Testis (tissue), 2 donors: ENCODE results near the gene RBPJ.

Experiments
- POLR2A ChIP-seq: fragments of 450-650 bp; IDR thresholded peaks from one replicate; pipeline ENCODE4 v1.6.1; 2017; ENCODE audit warnings: antibody characterized with exemption, mild to moderate bottlenecking, moderate library complexity
- TF ChIP-seq, protein P1 (sequence below), 3 experiments: fragments of 450-650 bp in 2 of 3; fragments of 200-600 bp in 1 of 3; sonication (generic) in 1 of 3; IDR thresholded peaks; one replicate each; pipeline ENCODE4 v1.5.1; 2016 to 2019; ENCODE audit warnings: antibody characterized with exemption in 3 of 3, mild to moderate bottlenecking in 2 of 3, moderate library complexity in 1 of 3

DNA sequence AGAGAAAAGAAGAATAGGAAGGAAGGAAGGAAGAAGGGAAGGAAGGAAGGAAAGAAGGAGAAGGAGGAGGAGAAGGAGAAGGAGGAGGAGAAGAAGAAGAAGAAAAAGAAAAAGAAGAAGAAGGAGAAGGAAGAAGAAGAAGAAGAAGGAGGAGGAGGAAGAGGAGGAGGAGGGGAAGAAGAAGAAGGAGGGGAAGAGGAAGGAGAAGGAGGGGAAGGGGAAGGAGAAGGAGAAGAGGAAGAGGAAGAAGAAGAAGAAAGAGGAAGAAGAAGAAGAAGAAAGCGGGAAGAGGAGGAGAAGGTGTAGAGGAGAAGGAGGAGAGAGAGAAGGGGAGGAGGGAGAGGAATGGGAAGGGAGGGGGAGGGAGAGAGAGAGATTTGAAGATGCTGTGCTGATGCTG is 146.9 kb downstream of the RBPJ start:
- TF ChIP-seq POLR2A, result no peak
- TF ChIP-seq, protein P1, sequence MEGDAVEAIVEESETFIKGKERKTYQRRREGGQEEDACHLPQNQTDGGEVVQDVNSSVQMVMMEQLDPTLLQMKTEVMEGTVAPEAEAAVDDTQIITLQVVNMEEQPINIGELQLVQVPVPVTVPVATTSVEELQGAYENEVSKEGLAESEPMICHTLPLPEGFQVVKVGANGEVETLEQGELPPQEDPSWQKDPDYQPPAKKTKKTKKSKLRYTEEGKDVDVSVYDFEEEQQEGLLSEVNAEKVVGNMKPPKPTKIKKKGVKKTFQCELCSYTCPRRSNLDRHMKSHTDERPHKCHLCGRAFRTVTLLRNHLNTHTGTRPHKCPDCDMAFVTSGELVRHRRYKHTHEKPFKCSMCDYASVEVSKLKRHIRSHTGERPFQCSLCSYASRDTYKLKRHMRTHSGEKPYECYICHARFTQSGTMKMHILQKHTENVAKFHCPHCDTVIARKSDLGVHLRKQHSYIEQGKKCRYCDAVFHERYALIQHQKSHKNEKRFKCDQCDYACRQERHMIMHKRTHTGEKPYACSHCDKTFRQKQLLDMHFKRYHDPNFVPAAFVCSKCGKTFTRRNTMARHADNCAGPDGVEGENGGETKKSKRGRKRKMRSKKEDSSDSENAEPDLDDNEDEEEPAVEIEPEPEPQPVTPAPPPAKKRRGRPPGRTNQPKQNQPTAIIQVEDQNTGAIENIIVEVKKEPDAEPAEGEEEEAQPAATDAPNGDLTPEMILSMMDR (IDR thresholded peaks at IDR 0.05), result no peak
